ENCODE data around the gene MAD1L1.

- TF ChIP-seq CTCF (IDR thresholded peaks at IDR 0.05), result no peak
- TF ChIP-seq POLR2A (IDR thresholded peaks at IDR 0.05), result no peak
Observed at GRCh38 chr7:2251841-2252771, 19.4 kb upstream of the MAD1L1 start.
